ENCODE measurements around the gene ROR1.

The ROR1 gene

DNA sequence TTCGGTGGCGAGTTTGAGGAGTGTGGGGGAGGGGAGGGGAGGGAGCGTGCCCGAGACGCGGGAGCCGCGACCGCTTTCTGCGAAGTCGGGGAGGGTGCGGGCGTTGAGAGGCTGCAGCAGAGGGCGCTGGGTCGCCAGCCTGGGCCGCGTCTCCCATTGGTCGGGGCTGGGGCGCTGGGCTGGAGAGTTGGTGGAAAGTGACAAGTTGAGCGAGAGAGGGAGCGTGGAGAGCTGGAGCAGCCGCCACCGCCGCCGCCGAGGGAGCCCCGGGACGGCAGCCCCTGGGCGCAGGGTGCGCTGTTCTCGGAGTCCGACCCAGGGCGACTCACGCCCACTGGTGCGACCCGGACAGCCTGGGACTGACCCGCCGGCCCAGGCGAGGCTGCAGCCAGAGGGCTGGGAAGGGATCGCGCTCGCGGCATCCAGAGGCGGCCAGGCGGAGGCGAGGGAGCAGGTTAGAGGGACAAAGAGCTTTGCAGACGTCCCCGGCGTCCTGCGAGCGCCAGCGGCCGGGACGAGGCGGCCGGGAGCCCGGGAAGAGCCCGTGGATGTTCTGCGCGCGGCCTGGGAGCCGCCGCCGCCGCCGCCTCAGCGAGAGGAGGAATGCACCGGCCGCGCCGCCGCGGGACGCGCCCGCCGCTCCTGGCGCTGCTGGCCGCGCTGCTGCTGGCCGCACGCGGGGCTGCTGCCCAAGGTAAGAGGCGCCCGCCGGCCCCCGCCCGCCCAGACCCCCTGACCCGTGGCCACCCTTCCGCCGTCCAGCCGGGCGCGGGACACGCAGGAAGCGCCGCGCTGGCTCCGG, at the start of gene ROR1:
Gene ROR1, plus strand, starts transcription at position 203 of the 802 bp plus-strand sequence.
- DNase-seq = peak; percentile 70

DNA sequence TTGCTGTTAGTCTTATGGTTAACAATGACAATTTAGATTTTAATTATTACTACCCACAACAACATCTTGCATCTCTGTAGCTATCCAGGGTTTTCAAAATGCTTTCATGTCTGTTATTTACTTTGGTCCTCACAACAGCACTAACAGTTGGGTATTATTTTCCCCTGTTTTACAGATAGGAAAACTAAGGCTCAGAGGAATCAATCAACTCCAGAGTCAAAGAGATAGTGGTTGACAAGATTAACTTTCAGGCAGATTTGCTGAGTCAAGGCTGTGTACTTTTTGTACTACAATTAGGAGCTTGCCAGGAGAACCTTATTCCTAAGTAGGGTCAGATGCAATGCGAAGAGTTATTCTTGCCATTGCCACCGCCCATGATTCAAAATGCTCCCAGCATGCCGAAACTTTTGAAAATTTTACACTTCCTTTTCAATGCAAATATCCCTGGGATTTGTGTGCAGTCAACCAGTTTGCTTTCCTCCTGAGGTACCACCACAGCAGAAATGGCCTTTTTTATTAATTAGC, 49.4 kb upstream of the ROR1 start:
- DNase-seq = no peak

DNA sequence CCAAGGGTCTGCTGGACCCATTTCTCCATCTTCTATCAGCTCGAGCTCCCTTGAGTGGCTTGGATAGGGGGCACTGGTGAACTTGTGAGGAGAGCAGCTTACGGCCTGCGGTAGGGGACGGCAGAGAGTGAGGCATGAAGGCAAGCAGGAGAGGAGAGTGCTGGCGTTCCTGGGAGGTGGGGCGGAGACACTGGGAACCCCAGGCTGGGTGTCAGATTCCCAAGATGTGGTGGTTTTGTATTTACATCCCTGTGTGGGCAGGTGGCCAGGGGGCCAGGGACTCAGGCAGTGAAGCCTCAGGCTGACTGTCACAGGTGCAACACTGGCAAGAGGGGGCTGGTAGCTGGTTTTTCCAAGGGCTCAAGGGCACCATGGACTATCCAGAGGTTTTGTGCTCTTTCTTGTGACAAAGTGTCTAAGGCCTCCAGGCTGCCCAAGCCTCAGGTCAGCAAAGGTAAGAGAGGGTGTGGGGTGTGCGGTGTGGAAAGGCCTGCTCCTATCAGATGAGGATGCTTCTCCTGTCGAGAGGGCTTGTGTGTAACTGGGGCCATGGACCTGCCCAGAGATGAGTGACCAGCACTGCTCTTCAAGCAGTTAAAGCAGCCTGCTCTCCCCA, 45.1 kb upstream of the ROR1 start:
- DNase-seq = no peak

DNA sequence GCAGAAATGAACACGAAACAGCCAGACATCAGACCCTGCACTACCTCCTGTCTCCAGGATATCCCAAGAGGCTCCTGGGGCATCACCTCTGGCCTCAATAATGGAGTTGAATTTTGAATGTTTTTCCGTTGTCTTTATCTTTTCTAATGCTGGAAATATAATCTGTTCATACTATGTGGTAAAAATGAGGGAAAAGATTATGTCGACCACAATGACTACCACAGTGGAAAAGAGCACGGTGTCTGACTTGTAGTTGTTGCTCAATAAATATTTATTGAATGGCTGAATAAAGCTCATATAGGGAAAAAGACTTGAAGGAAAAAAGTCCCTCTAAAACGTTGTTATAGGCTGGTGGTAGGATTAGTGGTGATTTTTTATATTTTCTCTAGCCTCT, 44.6 kb upstream of the ROR1 start:
- DNase-seq = no peak

DNA sequence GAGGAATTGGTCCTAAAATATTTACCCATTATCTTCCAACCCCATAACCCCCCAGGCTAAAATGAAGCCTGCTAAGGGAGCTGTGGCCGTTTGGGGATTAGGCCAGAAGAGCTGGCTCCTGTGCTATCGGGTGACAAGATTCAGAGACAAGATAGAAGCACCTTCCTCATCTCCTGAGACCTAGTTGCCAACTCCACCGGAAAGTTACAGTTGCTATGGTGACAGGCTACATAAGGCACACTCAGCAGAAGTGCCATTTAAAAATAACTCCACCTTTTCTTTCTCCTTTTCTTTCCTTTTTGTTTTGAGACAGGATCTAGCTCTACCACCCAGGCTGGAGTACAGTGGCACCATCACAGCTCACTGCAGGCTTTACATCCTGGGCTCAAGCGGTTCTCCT, 43.6 kb upstream of the ROR1 start:
- no peak for DNase-seq

DNA sequence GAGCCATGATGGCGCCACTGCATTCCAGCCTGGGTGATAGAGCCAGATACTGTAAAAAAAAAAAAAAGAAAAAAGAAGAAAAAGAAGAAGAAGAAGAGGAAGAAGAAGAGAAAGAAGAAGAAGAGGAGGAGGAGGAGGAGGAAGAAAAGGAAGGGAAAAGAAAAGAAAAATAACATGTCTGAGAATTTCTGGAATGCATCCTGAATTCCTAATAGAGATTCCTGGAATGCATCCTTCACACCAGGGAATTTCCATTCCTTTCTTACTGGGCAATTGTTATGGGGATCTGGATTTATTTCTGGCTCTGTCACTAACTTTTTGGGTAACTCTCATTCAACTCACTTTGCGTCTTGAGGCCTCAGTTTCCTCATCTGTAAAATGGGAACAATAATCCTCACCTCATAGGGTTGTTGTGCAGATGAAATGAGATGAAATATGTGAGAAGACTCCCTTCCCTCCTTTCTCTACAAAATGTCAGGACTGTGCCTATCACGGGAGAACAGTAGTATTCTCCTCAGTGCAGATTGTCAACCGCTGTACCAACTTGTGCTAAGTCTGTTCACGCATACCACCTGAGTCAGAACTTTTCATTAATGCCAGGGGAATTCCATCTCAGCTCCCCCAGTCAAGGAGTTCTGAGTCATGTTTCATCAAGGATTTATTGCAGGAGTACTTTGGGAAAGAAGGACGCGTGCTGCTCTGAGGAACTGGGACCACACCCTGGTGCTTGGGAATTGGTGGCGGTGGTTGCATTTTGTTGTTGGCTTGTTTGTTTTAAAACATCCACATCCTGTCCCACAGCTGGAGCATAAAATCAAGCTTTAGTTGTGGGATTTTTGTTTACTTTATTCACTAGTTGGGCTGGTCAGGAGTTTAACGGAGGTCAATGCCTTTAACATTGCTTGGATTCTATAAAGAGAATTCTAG, 42.4 kb upstream of the ROR1 start:
- DNase-seq = no peak

DNA sequence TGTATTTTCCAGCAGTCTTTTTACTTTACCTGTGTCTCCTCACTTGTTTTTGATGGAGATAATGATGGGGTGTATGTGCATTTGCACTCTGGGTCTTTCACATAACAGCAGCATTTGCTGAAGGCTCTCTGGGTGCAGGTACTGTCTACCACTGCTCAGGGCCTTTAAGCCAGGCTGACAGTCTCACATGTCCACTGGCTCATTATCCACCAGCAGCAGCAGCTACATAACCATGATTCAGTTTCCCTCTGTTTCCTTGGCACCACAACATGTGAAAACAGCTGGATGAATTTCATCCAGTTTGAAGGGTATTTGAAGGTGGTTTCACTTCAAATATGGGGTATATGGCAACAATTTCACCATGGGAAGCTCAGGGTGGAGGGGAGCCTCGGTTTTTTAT, 41.2 kb upstream of the ROR1 start:
- no peak for DNase-seq

DNA sequence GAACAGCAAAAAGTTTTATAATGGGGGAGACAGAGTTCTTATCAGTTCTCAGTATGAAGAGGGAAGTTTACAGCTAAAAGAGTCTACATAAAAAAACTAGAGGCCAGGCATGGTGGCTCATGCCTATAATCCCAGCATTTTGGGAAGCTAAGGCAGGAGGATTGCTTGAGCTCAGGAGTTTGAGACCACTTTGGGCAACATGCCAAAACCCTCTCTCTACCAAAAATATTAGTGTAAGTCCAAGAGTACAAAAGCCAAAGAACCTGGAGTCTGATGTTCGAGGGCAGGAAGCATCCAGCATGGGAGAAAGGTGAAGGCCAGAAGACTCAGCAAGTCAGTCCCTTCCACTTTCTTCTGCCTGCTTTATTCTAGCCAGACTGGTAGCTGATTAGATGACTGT, 35.0 kb upstream of the ROR1 start:
- no peak for DNase-seq

DNA sequence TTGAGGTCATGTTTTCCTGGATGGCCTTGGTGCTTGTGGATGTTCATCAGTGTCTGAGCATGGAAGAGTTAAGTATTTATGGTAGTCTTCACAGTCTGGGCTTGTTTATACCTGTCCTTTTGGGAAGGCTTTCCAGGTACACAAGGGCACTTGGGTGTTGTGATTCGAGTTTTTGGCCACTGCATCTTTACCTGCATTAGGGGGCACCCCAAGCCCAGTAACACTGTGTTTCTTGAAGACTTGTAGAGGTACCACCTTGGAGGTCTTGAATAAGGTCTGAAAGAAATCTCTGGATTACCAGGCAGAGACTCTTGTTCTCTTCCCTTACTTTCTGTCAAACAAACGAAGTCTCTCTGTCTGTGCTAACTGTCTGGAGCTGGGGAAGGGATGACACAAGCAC, 34.4 kb upstream of the ROR1 start:
- no peak for DNase-seq

DNA sequence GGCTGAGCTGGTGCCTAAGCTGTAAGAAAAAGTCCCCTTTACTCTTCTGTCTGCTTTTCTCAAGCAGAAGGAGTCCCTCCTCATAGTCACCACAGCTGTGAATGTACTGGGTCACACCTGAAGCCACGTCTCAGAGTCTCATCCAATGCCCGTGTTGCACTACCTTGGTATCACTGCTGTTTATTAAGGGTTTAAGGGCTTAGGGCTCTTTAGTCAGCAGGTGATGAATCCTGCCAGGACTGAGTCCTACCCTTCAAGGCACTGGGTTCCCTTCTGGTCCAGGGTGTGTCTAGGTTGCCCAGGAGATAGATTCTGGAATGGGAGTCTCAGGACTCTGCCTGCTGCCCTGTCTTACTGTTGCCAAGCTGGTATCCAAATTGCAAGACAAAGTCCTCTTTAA, 33.4 kb upstream of the ROR1 start:
- no peak for DNase-seq

DNA sequence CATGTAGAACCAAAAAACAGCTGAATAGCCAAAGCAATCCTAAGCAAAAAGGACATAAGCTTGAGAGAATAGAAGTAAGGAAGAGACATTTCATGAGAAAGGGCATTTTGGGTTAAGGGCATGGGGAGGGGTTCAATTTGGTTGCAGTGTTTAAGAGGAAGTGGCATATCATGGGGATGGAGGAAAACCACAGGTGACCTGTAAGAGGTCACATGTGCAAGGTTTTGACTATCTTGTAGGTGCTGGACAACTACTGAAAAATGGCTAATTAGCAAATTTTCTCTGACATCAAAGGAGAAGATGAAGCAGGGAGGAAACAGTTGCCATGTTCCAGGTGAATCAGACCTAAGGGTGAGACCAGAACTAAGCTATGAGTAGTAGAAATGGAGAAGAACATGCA, 31.3 kb upstream of the ROR1 start:
- no peak for DNase-seq

DNA sequence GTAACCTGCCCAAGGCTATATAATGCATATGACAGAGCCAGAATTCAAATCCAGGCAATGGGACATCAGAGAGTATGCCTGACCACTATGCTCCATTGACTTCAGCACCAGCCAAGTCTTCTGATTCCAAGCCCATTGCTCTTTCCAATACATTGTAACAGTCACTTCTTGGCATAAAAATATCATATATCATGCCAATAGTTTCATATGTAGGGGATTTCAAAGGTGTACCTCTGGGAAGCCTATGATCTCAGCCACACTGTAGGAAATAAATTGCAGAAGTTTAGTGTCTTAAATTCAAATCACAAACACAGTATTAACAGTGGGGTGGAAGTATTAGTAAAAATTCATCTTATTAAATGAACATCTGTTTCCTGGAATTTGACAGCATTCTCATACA, 30.0 kb upstream of the ROR1 start:
- no peak for DNase-seq

DNA sequence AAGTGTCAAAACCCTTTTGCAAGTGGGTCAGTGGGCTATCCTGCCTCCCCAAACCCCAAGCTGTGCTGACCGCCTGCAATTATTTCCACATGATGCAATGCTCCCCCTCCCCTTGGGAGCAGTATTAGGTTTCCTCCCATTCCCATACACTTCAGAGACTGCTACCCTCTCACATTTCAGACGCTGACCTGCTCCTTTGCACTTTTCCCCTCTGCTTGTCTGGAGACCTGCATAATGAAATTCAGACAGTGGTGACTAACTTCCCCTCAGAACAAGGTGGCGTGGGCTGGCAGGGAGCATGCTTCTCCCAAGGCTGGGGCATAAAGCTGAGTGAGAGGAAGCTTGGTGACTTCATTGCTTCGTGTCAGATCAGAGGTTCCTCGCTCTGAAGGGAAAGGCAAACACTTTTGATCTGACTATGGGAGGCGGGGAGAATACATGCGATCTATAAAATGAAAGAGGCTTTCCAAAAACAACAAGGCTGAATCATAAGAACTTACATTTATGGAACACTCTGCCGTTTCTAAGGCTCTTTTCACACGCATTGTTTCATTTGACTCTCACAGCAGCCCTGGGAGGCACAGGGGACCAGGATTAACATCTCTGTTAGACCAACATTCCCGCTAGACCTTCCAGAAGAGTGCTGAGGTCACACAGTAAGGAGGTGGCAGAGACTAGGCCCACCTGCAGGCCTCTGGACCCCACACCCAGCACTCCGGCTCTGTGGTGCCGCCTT, 27.5 kb upstream of the ROR1 start:
- DNase-seq = no peak

DNA sequence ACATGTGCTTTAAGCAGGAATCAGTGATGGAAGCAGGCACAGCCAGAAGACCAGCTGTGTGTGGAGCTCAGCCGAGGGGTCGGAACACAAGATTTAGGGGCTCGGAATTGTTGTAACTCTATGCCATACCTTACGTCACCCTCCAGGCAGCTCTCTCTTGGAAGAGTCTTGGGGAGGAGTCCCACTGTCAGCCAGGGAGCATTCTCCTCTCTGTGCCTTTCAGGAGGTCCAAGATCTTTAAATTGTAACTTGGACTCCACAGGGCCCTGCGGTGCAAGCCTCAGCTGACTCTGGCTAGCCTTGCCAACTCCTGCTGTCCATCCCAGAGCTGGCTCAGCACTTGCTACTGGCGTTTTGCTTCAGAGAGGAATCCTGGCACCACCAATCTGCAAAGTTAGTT, 26.4 kb upstream of the ROR1 start:
- no peak for DNase-seq

DNA sequence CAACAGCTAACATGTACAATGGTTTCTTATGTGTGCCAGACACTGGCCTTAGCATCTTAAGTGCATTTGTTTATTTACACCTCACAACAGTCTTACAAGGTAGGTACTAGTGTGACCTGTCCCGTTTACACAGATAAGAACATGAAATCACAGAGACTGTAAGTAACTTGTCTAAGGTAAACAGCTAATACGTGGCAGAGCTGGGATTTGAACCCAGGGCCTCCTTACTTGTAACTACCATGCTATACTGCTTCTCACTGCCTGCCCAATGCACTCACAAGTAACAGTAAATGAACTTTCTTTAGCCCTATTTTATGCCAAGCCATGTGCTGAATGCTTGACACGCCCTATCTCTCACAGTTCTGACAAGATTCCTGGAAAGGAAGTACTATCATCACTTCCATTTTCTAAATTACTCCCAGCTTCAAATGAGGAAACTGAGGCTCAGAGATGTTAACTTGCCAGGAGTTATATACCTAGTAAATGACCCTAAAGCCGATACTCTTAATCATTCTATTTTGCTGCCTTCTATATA, 25.7 kb upstream of the ROR1 start:
- DNase-seq = no peak

DNA sequence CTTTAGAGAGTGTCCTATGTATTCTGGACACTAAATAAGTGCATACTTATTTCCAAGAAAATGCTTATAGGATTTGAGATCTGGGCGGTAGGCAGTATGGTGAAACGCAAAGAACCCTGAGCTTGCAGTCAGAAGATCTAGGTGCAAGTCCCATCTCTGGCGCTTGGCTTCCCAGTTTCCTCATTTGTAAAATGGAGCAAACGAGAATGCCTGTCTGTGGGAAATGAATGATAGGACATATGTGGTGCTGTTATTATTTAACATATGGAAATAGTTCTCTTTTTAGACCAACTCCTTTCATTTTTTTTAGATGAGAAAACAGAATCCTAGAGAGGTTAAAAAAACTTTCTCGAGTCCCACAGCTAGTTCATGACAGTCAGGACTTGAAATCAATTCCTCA, 25.2 kb upstream of the ROR1 start:
- no peak for DNase-seq

DNA sequence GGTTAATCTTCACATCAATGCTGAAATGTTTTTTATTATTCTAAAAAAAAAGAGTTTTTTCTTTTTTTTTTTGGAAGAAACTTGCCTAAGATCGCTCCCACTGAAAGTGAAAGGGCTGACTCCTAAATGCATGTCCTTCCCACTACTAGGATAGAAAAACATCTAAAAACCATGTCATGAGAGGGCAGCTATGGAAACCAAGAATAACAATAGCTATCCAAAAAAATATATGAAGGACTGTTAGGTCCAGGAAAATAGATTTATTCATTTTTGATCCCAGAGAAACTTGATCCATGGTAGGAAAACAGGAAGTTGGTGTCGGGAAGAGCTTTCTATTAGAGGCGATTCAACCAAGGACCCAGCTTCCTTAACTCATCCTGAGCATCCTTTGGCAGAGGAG, 23.1 kb upstream of the ROR1 start:
- no peak for DNase-seq

DNA sequence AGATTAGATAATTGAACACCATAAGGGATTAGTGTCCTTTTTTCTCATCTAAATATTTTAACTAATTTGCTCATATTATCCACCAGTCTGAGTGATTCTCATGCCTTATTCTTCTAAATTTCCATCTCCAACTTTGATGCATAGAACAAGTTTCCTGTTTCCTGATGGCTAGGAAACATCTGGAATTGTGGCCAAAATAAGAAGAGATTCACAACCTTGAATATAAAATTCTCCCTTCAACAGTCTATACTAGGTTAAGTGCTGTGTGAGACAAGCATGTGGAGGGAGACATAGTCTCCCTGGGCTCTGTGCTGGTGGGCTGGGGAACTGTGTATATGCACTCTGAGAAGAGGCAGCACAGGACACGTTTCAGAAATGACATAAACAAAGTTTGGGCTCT, 21.6 kb upstream of the ROR1 start:
- no peak for DNase-seq

DNA sequence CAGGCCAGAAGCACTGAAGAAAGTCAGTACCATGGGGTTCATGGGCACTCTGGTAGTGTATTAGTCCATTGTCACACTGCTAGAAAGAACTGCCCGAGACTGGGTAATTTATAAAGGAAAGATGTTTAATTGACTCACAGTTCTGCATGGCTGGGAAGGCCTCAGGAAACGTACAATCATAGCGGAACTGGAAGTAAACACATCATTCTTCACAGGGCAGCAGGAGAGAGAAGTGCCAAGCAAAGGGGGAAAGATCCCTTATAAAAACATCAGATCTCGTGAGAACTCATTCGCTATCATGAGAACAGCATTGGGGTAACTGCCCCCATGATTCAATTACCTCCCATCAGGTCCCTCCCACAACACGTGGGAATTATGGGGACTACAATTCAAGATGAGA, 20.2 kb upstream of the ROR1 start:
- no peak for DNase-seq

DNA sequence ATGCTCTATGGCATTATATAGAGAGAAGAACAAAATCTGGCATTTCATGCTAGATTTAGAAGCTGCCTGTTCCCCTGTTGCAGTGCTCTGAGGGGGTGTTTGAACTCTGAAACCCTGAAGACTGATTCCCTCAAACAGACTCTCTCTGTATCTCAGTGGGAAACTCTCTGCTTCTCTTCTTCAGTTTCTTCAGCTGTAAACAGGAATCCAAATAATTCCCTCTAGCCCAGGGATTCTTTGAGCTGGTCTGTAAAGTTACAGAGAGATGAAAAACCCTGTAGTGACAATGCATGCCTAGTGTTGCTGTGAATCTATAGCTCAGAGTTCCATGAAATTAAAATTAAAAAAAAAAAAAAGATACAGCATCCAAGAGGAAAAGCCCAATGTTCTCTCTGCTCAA, 17.0 kb upstream of the ROR1 start:
- DNase-seq = no peak

DNA sequence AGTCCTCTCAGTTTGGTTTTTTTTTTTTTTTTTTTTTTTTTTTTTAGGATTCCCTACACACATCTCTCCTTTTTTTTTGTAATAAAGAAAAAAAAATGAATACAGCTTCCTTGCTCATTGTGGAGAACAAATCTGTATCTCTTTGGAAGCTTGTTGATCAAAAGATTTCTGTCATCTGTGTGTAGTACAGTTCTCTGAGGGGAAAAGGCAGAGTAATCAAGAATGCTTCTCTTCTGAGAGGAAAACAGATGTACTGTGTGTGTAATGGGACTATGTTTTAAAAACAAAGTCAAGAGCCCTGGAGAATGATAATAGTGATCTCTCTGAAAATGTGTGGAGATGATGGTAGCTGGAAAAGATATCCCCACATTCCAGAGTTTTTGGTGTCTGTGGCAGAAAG, 16.5 kb upstream of the ROR1 start:
- DNase-seq = no peak

DNA sequence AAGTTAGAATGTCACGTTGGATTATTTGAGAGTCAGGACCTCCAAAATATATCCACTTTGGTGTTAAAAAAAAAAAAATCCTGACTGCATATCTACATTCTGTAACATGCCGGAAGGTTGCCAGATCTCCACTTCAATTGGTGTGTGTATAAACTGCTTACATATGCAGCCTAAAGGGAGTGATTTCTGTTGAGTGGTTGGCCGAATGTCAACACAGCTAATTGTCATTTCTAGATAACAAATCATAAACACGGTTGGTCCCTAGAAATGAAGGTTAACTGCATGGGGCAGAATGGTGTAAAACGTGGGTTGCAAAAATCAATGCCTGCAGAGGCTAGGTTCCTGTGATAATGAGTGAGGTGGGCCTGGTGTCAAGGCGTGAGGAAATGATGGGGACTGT, 15.0 kb upstream of the ROR1 start:
- no peak for DNase-seq

DNA sequence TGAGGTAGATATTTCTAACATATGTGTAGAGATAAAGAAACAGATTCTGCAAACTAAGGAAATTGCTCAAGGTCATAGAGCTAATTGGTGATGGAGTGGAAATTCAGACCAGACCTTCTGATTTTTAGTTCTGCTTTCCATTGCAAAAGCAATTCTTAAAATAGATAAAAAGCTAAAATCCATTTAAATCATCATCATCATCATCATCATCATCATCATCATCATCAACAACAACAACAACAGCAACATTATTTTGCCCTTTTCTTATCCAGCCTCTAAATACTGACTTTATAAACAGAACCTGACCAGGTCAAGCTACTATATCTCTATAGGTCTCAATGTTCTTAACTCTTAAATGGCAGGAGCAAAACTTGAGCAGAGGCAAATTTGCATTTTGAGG, 14.0 kb upstream of the ROR1 start:
- DNase-seq = no peak

Data from NCI-H1694 (cell line).